ENCODE results near the gene CUL5.

CUL5 gene

DNA sequence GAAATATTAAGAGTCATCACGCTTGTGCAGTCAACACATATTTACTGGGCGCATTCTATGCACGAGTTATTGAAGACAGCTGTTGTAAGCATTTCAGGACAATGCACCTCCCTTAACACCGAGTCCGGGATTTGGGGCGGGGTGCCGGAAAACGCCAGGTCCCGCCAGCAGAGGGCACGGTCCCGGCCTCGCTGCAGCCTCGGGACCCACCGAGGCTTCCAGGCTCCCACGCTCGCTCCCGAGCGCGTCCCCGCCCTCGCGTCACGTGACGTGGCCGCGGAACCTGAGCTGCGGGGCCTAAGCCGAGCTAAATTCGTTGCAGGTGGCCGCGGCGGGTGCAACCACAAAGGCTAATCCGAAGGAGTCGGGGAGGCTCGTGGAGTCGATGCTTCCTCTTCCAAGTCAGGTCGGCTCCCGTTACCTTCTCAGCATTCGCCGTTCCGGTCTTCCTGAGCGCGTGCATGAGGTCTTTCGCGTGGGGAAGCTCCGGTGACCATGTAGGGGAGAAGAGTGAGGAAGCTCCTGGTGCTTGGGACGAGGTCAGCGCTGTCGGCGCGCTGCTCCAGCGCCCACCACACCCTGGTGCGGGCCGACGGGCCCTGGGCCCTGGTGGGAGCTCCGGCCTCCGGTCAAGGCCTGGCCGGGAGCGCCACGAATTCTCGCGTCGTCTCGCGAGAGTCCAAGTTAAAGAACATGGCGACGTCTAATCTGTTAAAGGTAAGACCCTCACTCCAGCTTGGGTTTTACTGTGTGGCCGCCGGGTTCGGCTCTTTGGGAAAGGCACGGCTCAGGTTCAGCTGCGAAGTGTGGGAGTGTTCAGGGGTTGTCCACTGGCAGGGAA is at the start of gene CUL5:
Gene CUL5, plus strand, starts transcription at position 243 of the 841 bp plus-strand sequence. Its CDS starts 451 bp downstream, at position 694.
- DNase-seq: peak; percentile 73 to 74

DNA sequence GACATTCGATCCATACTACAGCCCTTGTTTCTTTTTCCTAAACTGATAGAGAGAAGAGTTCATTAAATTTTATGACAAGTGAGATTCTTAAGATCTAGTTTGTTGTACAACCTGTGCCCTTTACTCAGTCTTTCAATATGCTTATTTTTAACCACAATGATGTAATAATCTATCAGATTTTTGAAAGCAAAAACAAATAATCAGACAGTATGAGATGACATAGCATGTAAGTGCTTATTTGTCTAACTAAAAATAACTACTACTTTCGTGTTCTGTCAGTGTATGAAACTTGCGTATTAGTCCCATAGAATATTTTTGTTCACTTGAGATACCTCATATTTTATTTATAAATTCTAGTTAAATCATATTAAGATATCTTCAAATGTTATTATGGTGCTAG is 47.2 kb upstream of the CUL5 start:
- no peak for DNase-seq

DNA sequence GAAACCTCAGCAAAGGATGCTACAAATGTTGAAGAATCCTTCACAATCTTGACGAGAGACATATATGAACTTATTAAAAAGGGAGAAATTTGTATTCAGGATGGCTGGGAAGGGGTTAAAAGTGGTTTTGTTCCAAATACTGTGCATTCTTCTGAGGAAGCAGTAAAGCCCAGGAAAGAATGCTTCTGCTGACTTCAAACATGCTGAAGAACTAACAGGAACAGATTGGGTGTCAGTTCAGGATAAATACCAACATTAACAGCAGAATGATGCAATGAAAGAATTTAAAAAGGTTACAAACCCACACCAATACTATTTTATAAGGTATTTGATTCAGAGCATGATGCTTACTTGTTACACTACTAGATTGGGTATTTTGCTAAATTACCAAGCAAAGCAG is 46.5 kb upstream of the CUL5 start:
- DNase-seq: no peak

DNA sequence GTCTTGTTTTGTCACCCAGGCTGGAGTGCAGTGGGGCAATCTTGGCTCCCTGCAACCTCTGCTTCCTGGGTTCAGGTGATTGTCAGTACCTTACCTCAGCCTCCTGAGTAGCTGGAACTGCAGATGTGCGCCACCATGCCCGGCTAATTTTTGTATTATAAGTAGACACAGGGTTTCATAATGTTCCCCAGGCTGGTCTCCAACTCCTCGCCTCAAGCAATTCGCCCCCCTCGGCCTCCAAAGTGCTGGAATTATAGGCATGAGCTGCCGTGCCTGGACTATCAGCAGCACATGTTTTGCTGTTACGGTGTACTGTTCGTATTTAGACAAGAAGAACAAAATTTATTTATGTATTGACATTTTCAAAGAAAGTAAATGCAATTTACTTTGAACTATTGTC is 45.6 kb upstream of the CUL5 start:
- no peak for DNase-seq

DNA sequence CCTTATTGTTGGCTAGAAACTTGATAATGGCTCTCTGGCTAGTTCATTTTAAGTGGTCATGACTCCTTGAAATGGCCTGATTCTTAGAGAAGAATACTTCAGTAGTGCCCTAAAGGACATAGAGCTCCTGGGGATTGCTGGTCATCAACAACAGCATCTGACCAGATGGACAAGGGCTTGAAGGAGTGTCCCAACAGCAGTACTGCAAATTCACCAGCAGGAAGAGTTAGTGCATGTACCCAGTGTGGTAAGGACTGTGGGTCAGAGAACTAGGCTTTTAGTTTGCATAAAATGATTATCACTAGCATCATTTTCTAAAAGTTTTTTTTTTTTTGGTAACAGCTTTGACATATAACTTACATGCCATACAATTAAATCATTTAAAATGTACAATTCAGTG is 39.5 kb upstream of the CUL5 start:
- DNase-seq: no peak

DNA sequence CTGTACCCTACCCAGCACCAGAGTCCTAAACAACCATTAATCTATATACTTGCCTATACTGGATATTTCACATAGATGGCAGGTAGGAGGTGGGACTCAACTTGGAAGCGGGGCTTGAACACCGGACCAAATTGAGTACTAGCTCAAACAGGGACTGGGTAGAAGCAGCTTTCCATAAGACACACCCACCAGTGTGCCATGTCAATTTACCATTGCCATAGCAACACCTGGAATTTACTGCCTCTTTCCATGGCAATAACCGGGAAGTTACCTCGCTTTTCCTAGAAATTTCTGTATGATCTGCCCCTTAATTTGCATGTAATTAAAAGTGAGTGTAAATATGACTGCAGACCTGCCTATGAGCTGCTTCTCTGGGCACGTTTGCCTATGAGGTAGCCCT is 38.6 kb upstream of the CUL5 start:
- DNase-seq: no peak

DNA sequence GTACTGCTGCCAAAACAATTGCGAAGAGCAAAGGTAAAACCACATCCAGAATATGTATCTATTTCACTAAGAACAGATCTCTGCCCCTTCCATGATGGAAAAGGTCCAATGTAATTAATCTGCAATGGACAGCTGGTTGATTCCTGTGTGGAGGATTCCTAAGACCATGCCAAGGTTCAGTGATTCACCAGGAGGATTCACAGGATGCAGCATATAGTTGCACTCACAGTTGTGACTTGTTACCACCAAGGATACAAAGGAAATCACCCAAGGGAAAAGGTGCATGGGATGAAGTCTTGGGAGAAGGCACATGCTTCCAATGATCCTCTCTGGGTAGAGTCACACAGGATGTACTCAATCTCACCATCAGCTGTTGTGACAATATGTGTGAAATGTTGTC is 35.1 kb upstream of the CUL5 start:
- no peak for DNase-seq

DNA sequence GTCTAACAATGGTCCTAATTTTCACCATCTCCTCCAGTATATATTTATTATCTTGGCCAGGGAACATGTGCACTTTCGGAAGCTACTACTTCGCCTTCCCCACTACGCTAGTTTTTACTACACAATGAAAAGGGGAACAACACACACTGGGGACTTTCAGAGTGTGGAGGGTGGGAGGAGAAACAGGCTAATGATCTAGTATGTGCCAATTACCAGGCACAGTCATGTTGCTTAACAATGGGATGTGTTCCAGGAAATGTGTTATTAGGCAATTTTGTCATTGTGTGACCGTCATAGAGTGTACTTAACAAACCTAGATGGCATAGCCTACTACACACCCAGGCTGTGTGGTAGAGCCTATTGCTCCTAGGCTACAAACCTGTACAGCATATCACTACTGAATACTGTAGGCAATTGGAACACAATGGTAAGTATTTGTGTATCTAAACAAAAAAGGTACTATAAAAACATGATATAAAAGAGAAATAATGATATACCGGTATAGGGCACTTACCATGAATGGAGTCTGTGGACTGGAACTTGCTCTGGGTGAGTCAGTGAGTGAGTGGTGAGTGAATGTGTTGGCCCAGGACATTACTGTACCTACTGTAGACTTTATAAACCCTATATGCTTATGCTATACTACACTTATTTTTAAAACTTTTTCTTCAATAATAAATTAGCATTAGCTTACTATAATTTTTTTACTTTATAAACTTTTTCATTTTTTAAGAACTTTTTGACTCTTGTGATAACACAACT is 20.1 kb upstream of the CUL5 start:
- DNase-seq: peak; percentile 65 to 66

DNA sequence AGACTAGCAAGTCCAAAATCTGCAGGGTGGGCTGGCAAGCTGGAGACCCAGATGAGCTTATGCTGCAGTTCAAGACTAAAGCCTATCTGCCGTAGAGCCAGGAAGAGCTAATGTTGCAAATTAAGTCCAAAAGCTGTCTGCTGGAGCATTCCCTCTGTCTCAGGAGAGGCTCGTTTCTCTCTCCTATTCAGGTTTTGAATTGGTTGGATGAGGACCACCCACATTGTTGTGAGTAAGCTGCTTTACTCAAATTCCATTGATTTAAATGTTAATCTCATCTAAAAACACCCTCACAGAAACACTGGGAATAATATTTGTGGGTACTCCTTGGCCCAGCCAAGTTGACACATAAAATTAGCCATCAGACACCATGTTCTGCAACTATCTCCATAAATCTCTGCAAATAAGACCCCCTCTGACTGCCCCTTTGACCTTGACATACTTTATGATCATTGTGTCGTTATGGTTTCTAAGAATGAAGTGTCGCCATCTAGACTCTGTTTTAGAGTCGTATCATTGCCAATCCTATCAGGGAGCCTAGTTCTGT is 16.8 kb upstream of the CUL5 start:
- no peak for DNase-seq

DNA sequence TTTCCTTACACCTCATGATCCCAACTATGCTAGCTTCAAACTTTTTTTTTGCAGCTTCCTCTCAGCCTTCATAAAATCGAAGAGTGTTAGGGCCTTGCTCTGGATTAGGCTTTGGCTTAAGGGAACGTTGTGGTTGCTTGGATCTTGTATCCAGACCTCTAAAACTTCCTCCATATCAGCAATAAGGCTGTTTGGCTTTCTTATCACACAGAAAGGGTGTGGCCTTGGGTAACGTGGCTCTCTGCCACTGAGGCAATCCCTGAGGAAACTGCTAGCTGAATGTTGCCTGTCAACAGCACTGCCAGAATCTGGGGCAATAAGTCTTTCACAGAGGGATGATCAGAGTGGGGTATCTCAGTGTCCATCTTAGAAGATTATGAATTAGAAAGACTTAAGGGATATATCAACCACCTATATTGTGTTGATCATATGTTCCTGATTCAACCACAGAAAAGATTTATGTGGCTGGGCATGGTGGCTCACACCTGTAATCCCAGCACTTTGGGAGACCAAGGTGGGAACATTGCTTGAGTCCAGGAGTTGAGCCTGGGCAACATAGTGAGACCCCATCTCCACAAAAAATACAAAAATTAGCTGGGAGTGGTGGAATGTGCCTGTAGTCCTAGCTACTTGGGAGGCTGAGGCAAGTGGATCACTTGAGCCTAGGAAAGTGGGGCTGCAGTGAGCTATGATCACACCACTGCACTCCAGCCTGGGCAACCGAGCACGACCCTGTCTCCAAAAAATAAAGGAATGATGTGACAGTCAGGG is 12.5 kb upstream of the CUL5 start:
- DNase-seq: no peak

DNA sequence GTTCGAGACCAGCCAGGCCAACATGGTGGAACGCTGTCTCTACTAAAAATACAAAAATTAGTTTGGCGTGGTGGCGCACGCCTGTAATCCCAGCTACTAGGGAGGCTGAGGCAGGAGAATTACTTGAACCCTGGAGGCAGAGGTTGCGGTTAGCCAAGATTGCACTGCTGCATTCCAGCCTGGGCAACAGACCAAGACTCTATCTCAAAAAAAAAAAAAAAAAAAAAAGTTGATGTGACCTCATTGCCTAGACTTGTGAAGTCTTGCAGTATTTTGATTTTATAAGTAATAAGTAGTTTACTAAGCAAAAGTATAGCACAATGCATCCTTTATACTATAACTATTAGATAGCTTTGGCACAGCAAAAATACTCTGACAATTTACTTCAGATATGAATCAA is 9.9 kb upstream of the CUL5 start:
- DNase-seq: no peak

DNA sequence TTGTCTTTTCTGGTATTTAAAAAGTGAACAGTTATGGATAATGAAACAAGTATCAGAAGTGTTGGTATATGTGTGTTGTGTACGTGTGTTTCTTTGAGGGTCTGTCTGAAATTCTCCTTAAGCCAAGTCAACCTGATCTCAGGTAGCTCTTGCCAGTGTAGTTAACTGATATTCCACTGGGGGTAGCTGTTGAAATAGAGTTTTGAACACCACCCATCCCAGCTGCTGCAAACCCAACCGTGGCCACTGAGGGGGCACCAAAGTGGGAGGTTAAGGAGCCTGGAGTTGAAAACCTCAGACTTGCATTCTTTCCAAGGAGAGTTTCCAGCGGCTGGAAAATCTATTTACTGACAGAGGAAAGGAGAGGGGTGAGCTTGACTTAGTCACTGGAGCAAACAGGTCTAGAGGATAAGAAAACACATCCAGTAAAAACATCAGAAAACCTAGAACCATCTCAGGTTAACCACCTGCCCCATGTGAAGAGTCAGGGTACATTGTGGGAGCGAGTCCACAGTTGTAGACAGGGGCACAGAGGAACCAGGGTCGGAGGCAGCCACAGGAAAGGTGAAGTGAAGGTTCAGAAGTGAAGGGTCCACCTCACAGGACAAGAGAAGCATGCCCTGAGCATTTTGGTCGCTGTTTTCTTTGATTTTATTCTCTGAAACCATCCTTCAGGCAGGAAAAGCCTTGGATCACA is 8.8 kb upstream of the CUL5 start:
- peak; percentile 72 to 74 for DNase-seq

DNA sequence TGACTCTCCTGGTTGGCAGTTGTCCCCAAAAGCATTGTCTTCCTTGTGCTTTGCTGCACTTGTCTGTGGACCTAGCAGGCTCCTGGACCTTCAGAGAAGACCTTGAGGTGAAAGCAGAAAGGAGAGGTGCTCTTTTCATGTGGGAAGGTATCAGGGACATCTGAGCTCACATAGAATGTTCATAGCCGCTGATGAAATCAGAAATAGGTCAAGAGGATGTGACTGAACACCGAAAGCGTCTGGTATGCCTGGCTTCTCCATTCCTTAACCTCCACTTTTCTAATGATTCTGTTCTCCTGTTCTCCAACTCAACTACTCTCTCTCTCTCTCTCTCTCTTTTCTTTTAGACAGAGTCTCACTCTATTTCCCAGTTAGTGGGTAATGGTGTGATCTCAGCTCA is 6.2 kb upstream of the CUL5 start:
- DNase-seq: no peak

DNA sequence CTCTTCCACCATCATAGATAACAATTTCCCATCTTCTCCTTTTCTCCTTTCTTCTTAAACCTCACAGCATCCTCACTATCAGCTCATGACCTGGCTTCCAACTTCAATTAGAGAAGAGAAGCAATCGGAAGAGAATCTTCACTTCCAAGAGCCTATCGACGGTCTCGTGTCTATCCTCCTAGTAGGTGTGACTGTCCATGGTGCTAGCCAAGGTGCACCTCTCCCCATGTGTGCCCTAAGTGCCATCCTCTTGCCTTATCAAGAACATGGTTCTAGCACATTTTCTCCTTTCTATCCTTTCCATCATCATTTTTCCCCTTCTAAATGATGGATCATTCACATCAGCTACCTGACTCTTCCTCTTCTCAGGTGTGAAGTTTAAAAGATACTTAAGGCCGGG is 5.1 kb upstream of the CUL5 start:
- DNase-seq: no peak

DNA sequence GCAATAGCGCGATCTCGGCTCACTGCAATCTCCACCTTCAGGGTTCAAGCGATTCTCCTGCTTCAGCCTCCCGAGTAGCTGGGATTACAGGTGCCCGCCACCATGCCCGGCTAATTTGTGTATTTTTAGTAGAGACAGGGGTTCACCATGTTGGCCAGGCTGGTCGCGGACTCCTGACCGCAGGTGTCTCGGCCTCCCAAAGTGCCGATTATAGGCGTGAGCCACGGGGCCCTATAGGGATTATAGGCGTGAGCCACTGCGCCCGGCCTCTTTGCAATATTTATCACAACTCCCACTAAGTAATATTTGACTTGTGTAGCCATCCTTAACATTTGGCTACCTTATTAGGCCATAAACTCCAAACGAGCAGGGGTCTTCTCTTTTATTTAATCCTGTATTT is 879 bp upstream of the CUL5 start:
- DNase-seq: no peak

DNA sequence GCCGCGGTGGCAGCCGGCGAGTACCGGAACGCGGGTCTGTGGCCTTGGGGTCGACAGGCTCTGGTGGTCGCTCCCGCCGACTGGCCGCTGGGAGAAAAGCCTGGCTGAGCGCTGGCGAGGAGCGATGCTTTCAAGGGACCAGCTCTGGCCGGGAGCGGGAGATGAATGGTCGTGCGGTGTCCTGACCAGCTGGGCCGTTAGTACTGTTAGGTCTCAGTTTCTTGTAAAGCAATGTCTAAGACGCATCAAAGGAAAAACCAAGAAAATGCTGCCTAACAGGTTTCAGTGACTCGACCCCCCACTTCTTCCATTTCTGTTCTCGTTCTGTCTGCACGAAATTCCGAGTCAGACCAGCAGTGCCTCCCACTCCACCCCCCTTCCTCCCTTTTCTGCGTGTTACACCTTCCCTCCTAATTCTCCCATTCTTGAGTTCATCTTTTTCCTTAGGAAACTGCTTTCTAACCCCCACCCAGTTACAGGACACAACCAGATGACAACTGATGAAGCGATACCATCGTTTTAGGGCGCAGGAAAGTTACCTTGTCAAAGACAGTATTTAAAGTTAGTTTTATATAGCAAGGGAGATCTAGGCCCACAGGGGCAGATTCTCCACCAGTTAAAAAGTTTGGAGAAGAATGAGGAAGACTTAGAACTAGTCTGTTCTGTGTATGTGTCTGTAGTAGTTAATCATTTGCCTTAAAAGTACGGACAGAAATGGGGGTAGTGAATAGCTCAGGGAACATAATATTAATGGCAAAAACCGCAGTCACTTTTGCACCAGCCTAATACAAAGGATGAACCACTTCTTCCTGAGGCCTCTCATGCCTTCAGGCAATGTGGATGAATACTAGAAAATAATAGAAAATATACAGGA is 1.0 kb downstream of the CUL5 start:
- DNase-seq: peak; percentile 26 to 32

DNA sequence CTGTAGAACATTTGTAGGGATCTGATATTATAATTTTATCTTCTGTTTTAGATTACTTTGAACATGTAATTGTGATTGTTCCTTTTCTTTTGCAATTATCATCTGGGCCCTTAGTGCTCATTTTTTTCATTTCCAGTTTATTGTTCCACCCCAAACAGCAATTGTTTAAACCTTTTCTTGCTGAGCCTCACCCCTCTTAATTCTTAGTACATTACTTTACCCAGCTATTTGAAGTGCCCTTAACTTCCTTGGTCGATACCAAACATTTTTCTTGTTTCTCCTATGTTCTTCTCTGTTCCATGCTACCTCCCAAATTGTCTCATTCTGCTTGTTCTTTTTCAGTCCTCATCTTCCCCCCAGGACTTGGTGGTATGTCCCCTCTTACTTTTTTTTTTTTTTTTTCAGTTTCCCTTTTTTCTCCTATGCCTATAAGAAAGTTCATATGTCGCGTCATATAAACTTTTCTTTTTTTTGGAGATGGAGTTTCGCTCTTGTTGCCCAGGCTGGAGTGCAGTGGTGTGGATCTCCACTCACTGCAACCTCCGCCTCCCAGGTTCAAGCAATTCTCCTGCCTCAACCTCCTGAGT is 3.5 kb downstream of the CUL5 start:
- no peak for DNase-seq

DNA sequence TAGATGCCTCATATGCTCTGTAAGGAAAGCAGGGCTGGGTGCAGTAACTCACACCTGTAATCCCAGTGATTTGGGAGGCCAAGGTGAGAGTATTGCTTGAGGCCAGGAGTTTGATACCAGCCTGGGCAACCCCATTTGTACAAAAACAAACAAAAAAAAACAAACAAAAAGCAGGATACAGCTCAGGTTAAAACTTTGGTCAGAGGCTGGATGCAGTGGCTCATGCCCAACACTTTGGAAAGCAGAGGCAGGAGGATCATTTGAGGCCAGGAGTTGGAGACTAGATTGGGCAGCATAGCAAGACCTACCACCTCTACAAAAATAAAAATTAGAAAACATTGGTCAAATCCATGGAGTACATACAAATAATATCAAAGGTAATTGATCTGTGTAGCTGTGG is 7.9 kb downstream of the CUL5 start:
- DNase-seq: no peak

DNA sequence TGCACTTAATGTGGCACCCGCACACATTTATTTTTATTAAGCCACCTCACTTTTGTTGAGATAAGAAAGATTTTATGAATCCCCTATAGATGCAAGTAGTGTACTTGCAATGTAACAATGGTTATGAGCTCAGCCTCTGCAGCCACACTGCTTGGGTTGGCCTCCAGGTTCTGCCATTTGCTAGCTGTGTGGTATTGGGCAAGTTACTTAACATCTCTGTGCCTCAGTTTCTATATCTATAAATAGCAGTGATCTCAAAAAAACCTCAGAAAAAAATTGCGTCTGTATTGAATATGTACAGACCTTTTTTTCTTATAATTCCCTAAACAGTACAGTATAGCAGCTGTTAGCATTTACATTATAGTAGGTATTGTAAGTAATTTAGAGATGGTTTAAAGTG is 10.0 kb downstream of the CUL5 start:
- no peak for DNase-seq

DNA sequence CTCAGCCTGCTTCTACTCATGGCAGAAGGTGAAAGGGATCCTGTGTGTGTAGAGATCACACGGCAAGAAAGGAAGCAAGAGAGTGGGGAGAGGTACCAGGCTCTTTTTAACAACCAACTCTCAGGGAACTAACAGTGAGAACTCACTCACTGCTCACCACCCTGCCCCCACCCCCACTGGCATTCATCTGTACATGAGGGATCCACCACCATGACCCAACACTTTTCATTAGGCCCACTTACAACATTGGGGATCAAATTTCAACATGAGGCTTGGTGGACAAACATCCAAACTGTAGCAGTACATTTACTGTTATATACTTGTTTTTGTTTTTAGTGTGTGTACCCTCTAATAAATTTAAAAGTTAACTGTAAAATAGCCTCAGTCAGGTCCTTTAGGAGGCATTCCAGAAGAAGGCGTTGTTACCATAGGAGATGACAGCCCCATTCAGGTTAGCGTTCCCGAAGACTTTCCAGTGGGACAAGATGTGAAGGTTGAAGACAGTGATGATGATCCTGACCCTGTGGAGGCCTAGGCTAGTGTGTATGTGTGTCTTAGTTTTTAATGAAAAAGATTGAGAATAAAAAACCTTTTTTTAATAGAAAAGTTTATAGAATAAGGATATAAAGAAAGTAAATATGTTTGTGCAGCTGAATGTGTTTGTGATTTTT is 11.3 kb downstream of the CUL5 start:
- DNase-seq: no peak

Measured in Kasumi-1 (cell line).